GM19455 (cell line): ENCODE results near the gene ARFIP2.
A peak's percentile ranks its signal among the peaks of the same experiment; 100 is the strongest.

Experiments
- ATAC-seq: cut with Tn5 transposase; IDR thresholded peaks from one replicate; pipeline ENCODE4 v1.9.1; 2021; ENCODE audit not compliant: unreplicated experiment

The ARFIP2 gene

DNA sequence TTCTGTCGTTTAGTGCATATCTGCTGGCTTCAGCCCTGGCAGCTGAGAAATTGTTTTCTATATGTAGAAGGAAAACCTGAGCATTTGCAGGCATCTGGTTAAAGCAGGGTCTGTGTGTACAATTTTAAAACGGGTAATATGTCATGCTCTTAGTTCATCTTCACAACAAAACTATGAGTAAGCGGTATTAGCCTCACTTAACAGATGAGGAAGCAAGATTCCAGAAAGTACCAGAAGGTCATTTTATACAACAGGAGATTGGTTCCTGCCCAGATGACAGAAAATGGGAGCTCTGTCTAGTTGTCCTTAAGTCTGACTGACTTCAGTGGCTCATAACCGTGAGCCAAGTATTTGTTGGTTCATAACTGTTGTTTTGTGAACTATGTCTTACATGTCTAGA is 1.3 kb upstream of the ARFIP2 start:
- ATAC-seq, result no peak

DNA sequence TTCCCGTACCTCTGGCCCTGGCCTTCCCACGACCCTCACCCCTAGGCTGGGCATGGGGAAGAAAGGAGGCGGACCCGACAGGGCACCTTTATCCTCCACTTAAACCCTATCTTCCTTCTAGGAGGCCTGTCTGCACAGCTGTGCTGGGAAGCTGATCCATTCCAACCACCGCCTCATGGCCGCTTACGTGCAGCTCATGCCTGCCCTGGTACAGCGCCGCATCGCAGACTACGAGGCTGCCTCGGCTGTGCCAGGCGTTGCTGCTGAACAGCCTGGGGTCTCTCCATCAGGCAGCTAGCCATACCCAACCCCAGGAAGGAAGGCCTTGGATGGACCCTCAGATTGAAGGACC is 769 bp upstream of the ARFIP2 start:
- ATAC-seq, result peak; percentile 3

DNA sequence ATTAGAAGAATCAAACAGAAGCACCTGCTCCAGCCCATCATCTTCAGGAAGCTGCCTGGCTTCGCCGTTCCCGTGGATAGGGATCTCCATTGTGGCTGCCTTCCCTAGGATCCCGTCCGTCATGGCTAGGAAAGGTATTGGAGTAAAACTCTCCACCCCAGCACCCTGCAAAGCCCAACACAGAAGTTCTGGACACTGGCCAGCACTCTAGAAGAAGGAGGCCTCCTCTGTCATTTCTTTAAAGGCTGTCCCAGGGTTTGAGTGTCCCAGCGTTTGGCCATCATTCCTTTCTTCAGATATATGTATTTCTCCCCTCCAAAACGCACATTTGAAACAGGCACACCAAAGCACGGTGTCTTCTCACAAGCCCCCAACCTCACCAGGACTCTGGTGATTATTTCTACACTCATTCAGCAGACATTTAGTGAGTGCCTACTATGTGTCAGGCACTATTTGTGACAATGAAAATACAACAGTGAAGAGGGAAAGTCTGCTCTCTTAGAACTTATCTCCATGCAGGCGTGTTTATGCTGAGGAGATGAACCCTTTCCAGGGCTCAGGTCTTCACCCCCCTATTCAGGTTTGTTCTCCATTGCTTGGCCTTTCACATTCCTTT is 724 bp downstream of the ARFIP2 start:
- ATAC-seq, result no peak

DNA sequence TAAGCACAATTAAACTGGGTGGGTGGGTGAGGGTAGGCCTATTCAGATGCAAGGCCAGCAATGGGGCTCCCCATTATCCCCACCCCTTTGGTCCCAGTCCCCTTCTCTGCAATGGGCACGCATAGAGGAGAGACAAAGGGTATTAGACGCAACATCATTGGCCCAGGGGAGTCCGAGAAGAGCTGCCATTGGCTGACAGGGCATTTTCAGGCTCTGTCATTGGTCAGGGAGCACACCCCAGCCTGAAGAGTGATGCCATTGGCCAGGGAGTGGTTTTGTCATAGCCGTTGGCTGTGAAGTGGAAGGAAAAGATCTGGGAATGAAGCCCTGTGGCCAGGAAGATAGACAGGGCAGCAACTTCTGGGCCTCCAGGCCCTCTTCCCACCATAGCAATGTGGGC is 4.6 kb downstream of the ARFIP2 start:
- ATAC-seq, result no peak

DNA sequence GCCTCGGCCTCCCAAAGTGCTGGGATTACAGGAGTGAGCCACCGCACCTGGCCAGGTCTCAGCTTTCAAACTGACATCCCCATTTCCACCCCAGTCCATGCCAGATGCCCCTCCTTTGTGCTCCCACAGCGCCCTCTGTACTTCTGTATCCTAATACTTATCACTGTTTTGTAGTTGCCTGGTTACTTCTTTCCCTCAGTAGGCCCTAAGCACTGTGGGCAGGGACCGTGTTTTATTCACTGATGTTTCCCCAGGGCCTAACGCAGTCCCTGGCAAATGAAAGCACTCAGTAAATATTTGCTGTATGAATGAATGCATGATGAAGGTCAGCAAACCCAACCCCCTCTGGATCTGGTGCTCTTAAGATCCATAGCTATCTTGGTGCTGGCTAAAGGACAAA is 5.2 kb downstream of the ARFIP2 start:
- ATAC-seq, result no peak

DNA sequence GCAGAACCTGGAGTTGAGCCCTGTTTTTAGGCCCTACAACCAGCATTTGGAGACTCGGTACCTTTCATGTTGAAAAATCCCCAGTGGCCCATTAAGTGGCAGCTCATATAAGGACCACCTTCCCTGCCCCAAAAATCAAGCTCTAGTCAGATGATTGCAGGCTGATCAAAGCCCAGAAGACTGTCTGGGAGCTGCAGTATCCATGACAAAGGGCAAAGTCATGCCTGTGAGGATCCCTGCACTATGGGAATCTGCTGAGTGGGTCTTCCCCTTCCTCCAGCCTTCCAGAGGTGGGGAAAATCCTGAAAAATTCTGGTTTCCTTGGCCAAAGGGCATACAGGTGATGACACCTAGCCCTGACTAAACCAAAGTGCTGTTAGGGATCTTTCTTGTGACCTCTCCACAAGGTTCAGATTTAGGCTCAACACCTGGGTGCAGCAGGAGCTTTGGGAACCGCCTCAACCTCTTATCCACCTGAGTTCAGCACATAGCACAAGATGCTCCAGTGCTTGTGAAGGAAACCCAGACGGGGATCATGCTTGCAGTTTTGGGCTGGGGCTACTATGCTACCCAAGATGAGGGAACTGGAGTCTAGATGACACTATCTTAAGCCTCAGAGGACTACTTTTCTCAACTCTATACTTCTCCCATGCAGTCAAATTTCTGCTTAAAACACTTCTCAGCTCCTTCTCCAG is 6.2 kb downstream of the ARFIP2 start:
- no peak for ATAC-seq

DNA sequence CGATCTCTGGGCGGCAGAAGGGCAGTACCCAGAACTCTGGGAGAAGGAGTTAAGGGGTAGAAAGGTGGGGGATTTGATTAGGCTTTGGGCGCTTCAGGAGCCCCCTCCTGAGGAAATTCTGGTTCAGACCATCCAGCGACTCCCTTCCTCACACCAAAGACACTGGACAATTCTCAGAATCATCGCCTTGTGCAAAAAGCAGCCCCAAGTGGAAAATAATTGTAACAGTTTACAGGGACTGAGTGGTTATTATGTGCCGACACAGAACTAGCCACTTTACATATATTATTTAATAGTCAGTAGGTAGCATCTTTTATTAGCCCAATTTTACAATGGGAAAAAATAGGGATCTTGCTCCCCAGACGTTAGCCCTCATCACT is 6.7 kb downstream of the ARFIP2 start:
- ATAC-seq, result no peak

DNA sequence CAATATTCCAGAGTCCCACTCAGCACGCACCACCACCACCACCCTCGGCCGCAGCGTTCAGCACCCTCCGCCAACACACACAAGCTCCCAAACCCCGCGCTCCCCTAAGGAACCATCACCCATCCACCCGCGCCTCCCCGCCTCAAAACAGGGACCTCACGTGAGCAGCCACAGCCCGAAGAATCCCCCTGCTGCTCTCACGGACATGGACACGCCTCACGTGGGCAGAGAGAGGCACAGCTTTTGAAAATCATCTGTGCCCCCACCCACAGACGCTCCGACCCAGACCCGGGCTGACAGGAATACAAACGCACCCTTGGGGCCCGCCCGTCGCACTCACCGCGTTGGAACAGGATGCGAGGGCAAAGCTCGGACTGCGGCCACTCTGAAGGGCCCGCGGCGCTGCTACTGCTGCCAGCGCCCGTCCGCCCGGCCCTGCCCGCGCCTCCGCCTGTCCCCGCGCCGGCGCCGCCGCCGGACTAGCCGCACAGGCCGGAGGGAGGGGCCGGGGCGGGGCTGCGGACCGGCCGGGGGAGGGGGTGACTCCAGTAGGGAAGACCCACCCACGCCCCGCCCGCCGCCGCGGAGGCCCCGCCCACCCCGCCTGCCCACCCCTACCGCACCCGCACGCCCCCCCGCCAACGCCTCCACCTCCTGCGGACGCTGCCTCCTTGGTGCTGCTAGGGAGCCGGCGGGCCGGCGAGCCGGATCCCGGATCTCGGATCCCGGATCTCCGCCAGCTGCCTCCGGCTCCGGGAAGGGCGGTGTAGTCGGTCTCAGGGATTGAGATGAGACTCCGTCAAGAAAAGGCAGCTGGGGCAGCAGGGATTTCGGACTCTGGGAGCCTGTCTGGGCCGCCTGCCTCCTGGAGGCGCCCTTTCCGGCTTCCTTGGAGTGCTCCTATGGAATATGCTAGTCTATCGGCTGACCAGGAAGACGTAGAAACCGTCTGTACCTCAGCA is 7.4 kb downstream of the ARFIP2 start, which contains the start of gene TRIM3:
Gene TRIM3 (minus strand): TSS at position 491 of the 962 bp plus-strand sequence. CDS start 8,246 bp downstream, outside the sequence.
- ATAC-seq, result peak; percentile 82

DNA sequence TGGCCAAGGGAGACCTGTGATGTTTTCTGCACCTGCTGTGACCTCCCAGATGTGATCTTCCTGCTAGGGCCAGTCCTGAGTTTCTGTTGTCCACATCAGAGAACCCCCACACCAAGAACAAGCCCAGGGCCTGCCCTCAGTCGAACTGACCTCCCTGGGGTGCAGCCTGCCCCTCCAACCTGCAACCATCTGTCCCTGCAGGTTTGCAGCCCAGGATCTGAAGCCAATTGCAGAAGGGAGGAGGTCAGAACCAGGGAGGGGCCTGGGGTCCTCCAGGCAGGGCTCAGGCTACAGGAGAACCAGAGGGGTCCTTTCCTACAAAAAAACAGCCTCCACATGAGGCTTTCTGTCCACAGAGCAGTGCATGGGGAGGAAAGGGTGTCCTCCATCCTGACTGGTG is 8.2 kb downstream of the ARFIP2 start:
- no peak for ATAC-seq

DNA sequence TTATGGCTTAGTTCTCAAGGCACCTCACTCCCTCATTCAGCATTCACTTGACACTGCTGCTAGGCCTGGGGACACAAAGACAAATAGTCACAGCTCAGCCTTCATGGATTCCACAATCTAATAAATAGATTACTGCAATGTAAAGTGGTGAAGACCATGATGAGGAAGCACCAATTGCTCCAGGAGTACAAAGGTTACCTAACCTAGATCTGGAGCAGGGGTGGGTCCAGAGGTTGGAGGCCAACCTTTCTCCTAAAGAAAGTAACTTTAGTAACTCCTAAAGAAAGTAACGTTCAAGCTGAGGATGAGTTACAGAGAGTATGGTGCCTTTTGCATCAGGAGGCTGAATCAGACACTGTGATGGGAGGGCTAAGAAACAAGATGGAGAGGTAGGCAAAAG is 11.5 kb downstream of the ARFIP2 start:
- no peak for ATAC-seq

DNA sequence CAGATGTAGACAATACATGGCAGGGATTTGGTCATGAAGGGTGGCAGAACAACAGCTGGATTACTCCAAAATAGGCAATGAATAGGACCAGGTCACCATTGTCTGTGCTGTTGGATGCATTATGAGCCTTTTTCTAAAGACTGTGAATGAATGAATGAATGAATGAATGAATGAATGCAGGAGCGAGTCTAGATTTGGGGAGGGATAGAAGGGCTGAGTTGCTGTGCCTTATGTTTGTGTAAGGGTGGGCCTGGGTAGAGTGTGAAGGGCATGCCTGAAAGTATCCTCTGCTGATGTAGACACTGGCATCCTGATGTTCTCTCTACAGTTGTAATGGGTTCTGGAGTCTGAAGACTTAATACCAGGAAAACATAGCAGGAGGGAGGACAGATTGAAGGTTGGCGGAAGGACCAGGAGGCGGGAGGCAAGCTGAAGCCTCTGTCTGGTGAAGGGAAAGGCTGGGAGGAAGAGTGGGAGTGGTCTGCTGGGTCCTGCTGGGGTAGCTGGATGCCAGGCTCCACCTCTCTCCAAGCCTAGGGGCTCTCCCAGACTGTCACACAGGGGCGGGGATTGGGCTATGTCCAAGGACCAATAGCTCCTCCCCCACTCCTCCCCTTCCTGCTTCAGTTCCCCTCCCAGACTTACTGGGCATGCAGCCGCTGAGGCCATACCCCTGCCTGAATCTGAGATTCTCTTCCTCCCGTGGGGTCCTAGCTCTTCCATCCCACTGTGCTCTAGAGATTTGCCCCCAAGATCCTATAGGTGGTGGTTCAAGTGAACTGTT is 12.2 kb downstream of the ARFIP2 start:
- no peak for ATAC-seq

DNA sequence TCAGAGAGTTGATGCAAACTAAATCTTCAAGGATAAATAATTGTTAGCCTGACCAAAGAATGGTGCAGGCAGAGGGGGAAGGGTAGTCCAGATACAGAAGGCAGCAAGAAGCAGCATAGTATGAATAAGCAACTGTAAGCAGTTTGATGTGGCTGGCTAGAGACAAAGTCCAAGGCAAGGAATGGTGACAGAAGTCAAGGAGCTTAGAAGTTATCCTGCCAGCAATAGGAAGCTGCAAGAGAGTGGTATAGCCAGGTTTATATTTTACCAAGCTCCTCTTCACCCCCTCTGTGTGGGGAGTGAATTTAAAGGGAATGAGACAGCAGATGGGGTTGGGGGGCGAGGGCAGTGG is 22.1 kb downstream of the ARFIP2 start:
- ATAC-seq, result no peak

DNA sequence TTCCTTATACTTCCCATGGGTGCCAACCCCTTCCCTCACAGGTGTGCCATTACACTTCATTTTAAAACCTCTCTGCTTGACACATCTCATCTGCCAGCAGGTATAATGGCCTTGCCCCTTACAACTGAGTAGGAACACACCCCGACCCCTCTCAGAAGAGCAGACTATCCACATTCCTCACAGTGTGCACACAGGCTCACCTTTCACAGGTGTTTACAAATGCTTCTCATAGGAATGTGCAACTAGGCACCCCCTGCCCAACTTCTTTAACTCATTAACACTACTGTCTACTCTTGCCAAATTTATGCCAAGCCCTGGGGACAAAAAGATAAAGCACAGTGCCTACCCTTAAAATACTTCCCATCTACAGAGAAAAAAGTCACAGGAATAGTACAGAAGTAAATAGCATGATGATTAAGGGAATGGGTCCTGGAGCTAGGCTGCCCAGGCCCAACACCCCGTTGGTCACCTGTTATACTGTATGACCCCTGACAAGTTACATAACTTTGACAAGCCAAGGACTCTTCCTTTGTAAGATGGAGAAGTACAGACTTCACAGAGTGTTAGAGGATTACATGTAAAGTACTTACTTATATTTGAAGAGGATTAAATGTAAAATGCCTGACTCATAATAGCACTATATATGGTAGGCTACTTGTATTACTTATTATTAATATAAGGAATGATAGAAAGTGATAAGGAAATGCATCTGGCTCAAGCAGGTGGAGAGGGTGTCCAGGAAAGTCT is 22.6 kb downstream of the ARFIP2 start:
- no peak for ATAC-seq

DNA sequence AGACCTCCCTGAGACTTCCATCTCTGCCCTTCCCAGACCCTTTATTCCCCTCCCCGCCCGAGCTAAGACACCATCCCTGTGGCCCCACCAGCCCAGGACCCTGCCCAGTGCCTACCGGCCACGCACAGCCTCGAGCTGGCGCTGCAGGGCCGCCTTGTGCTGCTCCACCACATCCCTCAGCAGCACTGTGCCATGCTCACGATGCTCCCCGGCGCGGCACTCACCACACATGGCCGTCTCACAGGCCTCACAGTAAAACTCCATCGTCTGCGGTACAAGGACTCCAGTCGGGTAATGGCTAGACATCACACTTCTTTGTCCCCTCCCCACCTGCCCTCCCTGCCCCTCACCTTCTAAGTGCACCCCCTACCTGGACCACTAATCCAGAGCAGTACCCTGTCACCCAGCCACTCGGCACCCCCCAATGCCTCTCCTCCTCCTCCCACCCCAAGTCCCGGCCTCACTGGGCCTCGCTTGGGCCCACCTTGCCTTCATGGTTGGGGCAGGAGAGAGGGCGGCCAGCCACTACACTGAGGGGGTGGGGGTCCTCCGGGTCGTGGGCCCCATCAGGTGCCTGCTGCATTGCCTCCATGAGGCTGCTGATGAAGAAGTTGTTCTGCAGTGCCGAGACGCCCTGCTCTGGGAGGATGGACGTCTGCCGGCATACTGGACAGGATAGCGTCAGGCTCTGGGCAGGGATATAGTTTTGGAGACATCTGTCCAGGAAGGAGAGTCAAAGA is 23.4 kb downstream of the ARFIP2 start:
- no peak for ATAC-seq

DNA sequence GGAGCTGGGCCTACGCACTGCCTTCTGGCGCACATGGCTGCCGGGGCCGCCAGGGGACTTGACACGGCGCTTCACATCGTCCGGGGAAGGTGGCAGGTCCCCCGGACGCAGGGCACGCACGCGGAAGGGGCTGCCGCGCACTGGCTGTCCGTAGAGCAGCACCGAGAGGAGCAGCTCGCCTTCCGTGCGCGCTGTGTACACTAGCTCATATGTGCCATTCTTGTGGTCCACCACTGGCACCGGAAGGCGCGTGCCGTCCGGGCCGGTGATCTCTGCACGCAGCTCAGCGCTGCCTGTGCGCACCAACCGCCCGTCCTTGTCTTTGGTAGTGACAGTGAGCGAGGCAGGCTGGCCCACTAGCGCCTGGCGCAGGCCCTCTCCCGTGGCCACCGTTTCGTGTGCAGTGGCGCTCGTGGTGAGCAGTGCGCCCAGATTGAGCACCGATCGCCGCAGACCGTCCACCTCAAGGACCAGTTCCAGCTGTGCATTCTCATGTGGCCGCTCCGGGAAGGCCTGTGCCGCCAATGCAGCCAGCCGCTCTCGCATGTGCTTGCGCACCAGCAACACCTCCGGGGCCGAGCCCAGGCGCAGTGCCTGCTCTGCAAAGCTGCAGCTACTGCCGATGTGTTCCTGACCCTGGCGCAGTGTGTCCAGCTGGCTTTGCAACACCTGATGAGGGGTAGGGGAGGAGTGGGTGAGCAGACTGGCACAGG is 24.6 kb downstream of the ARFIP2 start:
- ATAC-seq, result no peak

DNA sequence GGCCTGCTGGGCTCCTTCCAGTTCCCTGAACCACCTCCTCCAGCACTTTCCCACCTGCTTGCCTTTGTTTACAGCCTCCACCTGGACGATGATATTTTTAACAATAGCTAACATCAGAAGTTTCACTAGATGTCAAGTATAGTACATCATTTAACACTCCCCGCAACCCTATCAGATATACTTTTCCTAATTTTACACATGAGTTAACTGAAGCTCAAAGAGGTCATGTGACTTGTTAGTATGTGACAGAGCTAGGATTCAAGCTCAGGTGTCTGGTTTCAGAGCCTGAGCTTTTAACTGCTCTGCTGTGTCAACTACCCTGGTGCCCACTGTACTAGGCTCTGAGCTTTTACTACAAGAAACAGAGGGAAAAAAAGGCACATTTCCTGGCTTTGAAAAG is 26.1 kb downstream of the ARFIP2 start:
- no peak for ATAC-seq

DNA sequence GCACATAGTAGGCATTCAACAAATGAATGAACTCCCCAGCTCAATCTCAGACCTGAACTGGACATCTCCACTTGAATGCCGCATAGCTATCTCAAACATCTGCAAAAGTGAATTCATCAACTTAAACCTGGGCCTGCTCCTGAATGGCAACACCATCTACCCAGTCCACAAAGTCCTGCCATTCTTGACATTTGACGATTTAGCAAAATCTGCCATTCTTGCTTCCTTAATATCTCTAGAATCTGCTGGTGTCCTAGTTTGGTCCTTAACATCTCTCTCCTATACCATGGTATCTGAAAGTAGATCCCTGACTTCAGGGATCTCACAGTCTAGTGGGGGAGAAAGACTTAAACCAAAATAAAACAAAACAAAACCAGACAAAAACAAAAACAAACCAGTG is 28.0 kb downstream of the ARFIP2 start:
- no peak for ATAC-seq

DNA sequence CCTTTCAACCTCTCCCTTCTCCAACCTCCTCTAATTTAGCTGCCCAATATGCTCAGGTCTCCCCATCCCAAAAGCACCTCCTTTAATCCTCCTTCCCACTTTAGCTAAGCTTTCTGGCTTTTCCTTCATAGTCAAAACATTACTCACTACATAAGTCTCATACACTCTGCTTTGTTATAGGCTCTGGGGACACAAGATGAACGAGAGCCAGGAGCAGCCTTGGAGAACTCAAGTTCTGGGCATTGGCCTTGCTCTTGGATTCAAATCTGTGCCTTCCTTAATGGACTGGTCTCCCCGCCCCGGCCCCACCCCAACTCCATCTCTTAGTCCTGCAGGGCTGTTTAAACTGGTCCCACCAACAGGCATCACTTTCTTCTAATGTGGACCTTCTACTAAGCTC is 28.9 kb downstream of the ARFIP2 start:
- ATAC-seq, result no peak

DNA sequence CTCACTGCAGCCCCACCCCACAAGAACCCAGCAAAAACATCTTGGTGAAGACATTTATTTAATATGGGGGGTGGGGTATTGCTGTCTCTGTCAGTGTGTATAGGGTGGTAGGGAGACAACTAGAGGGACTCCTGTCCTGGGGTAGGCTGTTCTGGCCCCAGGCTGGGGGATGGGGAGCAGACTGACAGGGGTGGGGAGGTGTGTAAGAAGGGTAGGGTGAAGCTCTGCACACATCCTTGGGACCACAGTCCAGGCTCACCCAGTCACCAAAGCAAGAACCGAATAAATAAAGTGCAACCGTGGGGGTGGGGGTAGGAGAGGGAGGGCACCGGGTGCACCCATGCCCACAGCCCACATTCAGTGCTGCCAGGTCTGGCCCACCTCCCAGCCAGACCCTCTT is 32.6 kb downstream of the ARFIP2 start:
- ATAC-seq, result no peak
